K562 (cell line): ENCODE data around the gene TP73. TPM values are rescaled to one million over a fixed set of nuclear protein-coding genes. Genes with fewer than 3 reads are reported as not detected.

ENCODE experiments used
- CREBBP ChIP-seq: IDR thresholded peaks from one replicate; pipeline ENCODE4 v1.6.1; 2012; ENCODE audit warnings: low read depth, mild to moderate bottlenecking, control low read depth, inconsistent platforms, low read length
- ETS2 ChIP-seq: IDR thresholded peaks from 2 replicates; pipeline ENCODE4 v1.6.1; 2016; ENCODE audit warnings: borderline replicate concordance, missing genetic modification characterization, mild to moderate bottlenecking, moderate library complexity, missing compliant biosample characterization; ENCODE audit not compliant: poor library complexity, severe bottlenecking
- KDM2B ChIP-seq: fragments of 250-450 bp; sonication (Bioruptor Pico); IDR thresholded peaks from 2 replicates; pipeline ENCODE4 v1.8.0; 2021; ENCODE audit warnings: mild to moderate bottlenecking, moderate library complexity
- MCM7 ChIP-seq, 2 experiments: fragments of 450-650 bp; IDR thresholded peaks; 2 replicates each; pipeline ENCODE4 v1.6.1; 2016 to 2018
- RBM17 ChIP-seq: fragments of 200-400 bp; formaldehyde crosslinking; IDR thresholded peaks from 2 replicates; pipeline ENCODE4 v1.6.1; 2017; ENCODE audit warnings: low read depth, mild to moderate bottlenecking, low read length, borderline replicate concordance
- SMAD1 ChIP-seq: fragments of 150-350 bp; IDR thresholded peaks from 2 replicates; pipeline ENCODE4 v1.6.1; 2014; ENCODE audit warnings: low read length, low read depth; ENCODE audit not compliant: partially characterized antibody
- SMARCA4 ChIP-seq: fragments of 450-650 bp; IDR thresholded peaks from 2 replicates; pipeline ENCODE4 v1.6.1; 2016
- SP2 ChIP-seq: IDR thresholded peaks from 2 replicates; pipeline ENCODE4 v1.6.1; 2011; ENCODE audit warnings: mild to moderate bottlenecking, low read depth, low read length, moderate library complexity; ENCODE audit not compliant: poor library complexity, severe bottlenecking; ENCODE audit errors: extremely low read depth
- TRIM25 ChIP-seq: fragments of 450-650 bp; IDR thresholded peaks from 2 replicates; pipeline ENCODE4 v1.7.0; 2016; ENCODE audit warnings: borderline replicate concordance
- TSC22D4 ChIP-seq: fragments of 450-650 bp; IDR thresholded peaks from 2 replicates; pipeline ENCODE4 v1.6.1; 2016; ENCODE audit warnings: missing genetic modification characterization, missing biosample characterization, control low read depth
- ZNF445 ChIP-seq: fragments of 250-450 bp; sonication (Bioruptor Pico); IDR thresholded peaks from 2 replicates; pipeline ENCODE4 v1.4.0; 2020; ENCODE audit warnings: low read depth, mild to moderate bottlenecking, moderate library complexity
- polyA plus RNA-seq, 8 experiments: library from polyadenylated mRNA; depleted of rRNA in 4 of 8; stranded (reverse) in 5 of 8; unstranded in 3 of 8; fragments of >200 nt; fragmentation: Nextera tagmentation in 2 of 8; fragmentation: Illumina TruSeq in 1 of 8; extraction: Ambion mirVana in 2 of 8; extraction: Trizol in 1 of 8; gene quantifications; 2 replicates each; pipeline versions ENCODE4 v1.2.1 to v1.2.3, GENCODE V29; 2011 to 2014; ENCODE audit warnings: inconsistent platforms in 1 of 8, missing spikeins in 1 of 8
- total RNA-seq, 7 experiments: library from RNA; depleted of rRNA in 6 of 7; stranded (reverse); fragments of >200 nt in 6 of 7; fragmentation: Illumina TruSeq in 2 of 7; extraction: Trizol in 2 of 7; gene quantifications; 2 replicates each; pipeline versions ENCODE4 v1.2.1 to v1.2.3, GENCODE V29; 2011 to 2021; ENCODE audit warnings: low replicate concordance in 1 of 7
- TF ChIP-seq, protein P1 (sequence below): sonication (generic); formaldehyde crosslinking; IDR thresholded peaks from 2 replicates; pipeline ENCODE4 v1.8.0; 2022; ENCODE audit warnings: missing genetic modification reagents, mild to moderate bottlenecking, borderline replicate concordance
- TF ChIP-seq, protein P2 (sequence below): fragments of 250-450 bp; sonication (Bioruptor Pico); IDR thresholded peaks from 2 replicates; pipeline ENCODE4 v1.5.0; 2021

Gene TP73
- total and polyA plus RNA-seq, 9 of the 15 experiments (the other 6 are each of a cell fraction or from before 2014, with no cell fraction given) = 0.07 to 1.6 (median 0.40) TPM; not detected in 2

DNA sequence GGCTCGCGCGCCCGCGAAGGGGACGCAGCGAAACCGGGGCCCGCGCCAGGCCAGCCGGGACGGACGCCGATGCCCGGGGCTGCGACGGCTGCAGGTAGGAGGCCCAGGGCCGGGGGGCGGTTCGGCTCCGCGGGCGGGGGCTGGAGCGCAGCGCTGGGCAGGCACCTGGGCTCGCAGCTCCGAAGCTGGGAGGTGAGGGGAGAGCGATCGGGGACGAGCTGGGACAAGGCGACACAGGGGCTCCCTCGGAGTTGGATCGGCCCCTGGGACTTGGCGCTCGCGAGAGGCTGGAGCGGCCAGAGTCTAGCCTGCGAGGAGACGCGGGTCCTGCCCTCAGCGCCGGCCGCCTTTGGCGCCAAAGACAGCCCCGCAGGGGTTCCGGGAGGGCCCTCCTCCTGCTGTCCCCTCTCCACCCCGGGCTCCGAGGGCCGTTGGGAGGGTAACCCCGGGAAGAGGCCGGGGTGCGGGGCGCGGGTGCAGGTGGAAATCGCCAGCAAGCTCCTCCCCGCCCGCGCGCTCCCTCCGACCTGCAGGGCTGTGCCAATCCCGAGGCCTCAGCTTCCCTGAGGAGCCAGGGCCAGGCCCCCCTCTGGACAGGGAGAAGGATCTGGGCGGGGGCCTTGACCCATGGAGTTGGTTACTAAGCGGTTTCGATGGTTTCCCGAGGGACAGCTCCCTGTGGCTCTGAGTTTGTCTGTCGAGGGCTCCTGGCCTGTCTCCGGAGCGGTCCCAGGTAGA lies 401 bp downstream of the TP73 start (continued):
- TF ChIP-seq SP2 = no peak
- no peak for TF ChIP-seq CREBBP
- TF ChIP-seq KDM2B = peak; percentile 6; the same call in 1 of the 2 replicates
- no peak for TF ChIP-seq RBM17
- TF ChIP-seq TRIM25 = no peak
- TF ChIP-seq TSC22D4 (tag) = no peak
- TF ChIP-seq ZNF445 (CRISPR knock-in tag) = no peak
- no peak for TF ChIP-seq ETS2 (tag)
- TF ChIP-seq, protein P1, sequence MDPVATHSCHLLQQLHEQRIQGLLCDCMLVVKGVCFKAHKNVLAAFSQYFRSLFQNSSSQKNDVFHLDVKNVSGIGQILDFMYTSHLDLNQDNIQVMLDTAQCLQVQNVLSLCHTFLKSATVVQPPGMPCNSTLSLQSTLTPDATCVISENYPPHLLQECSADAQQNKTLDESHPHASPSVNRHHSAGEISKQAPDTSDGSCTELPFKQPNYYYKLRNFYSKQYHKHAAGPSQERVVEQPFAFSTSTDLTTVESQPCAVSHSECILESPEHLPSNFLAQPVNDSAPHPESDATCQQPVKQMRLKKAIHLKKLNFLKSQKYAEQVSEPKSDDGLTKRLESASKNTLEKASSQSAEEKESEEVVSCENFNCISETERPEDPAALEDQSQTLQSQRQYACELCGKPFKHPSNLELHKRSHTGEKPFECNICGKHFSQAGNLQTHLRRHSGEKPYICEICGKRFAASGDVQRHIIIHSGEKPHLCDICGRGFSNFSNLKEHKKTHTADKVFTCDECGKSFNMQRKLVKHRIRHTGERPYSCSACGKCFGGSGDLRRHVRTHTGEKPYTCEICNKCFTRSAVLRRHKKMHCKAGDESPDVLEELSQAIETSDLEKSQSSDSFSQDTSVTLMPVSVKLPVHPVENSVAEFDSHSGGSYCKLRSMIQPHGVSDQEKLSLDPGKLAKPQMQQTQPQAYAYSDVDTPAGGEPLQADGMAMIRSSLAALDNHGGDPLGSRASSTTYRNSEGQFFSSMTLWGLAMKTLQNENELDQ (CRISPR knock-in tag) = no peak
- no peak for TF ChIP-seq SMAD1
- TF ChIP-seq, protein P2, sequence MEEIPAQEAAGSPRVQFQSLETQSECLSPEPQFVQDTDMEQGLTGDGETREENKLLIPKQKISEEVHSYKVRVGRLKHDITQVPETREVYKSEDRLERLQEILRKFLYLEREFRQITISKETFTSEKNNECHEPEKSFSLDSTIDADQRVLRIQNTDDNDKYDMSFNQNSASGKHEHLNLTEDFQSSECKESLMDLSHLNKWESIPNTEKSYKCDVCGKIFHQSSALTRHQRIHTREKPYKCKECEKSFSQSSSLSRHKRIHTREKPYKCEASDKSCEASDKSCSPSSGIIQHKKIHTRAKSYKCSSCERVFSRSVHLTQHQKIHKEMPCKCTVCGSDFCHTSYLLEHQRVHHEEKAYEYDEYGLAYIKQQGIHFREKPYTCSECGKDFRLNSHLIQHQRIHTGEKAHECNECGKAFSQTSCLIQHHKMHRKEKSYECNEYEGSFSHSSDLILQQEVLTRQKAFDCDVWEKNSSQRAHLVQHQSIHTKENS (CRISPR knock-in tag) = no peak
- no peak for TF ChIP-seq SMARCA4
- TF ChIP-seq MCM7 (IDR thresholded peaks at IDR 0.05) = no peak
